ENCODE measurements around the gene LMTK2.
"Not testable (repeated sequence)": the region's sequence is repeated elsewhere in the genome, so short reads cannot be mapped to it uniquely, and the experiment has no call there.

Gene LMTK2

DNA sequence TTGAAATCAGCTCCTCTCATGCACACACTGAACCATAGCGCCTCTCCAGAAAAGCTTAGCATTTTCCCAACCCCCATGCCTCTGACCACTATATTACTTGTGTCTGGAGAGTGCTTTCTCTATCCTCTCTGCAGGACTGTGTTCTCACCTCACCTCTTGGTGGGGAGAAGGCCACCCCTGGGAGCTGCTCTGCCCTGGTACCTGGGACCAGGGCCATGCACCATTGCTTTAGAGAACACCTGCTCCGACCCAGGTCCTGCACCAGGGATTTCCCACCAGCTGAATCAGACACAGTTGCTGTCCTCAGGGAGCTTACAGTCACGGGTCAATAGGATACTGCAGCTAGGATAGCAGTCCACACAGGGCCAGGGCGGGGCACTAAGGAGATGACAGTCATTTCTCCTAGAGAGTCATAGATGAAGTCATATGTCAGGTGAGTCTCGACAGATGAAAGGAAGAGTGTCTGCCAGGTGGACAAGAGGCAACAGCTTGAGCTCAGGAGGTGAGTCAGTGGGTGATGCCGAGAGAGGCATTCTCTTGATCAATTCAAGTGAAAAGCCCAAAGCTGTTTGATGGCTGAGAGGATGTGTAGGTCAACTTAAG lies 619 bp upstream of the LMTK2 start:
- DNase-seq (ENCODE audit: low read depth) = no peak

GRCh38 chr7:98107313-98107721 lies 655 bp downstream of the LMTK2 start:
- DNase-seq (ENCODE audit: low read depth) = peak; percentile 10

- DNase-seq (ENCODE audit: low read depth) = no peak
Observed at GRCh38 chr7:98110249-98111022, 3.8 kb downstream of the LMTK2 start.

DNA sequence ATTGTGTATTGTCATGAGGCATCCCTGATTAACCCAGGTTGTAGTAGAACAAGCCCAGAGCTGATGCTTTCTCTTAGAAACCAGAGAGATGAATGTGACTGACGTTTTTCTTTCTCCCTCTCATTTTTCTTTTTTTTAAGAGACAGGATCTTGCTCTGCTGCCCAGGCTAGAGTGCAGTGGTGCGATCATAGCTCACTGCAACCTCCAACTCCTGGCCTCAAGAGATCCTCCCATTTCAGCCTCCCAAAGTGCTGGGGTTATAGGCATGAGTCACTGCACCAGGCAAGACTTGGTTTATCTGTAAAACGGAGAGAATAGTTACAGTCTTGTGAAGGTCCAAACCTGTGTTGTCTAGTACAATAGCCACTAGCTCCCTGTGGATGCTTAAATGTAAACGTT lies 5.4 kb downstream of the LMTK2 start:
- DNase-seq (ENCODE audit: low read depth) = no peak

DNA sequence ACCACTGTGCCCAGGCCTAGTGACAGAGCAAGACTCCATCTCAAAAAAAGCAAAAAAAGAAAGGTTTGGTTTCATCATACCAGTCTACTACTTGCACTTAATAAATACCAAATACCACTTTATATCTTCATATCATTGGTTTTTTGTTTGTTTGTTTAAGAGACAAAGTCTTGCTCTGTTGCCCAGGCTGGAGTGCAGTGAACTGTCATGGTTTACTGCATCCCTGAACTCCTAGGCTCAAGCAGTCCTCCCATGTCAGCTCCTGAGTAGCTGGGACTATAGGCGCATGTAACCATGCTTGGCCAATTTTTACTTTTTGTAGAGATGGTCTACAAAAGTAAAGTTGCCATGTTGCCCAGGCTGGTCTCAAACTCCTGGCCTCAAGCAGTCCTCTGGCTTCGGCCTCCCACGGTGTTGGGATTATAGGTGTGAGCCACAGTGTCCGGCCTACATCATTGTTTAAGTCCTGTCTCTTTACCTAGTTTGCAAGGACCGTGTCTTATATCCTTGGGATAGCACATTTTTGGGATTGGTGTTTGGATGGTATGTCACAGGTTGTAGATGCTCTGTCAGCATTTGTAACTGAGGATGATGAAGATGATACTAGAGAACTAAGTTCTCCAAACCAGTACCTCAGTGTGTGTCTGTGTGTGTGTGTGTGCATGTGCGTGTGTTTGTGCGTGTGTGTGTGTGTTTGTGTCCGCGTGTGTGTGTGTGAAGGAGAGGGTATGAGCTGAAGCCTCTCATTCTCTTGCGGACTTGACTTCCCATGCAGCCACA lies 9.3 kb downstream of the LMTK2 start:
- no peak for DNase-seq (ENCODE audit: low read depth)

- DNase-seq (ENCODE audit: low read depth) = no peak
Observed at GRCh38 chr7:98116656-98117461, 10.2 kb downstream of the LMTK2 start.

DNA sequence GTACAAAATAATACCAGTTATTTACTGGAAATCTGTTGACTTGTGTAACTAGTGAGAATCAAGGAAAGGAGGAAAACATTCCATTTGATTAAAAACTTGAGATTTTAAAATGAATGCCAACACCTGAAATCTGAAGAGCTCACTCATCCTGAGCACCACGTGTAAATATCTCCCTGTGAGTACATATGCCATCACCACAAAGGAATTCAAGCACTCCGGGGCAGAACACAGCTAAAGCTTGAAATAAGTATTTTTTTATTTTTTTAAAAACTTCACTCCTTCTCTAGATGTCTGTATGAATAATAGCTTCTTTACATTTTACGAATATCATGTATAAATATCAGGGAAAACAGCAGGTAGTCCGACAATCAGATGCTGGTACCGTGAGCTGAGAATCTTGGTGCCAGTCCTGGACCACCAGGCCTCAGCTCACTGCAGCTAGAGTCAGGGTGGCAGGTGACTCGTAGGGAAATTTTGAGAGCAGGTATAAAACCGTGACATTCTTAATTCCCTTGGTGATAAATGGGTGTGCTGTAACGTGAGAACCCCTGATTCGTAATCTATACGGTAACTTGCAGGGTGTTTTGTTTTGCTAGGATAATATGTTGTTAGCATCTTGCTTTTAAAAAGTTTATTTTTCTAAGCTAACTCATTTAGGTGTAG lies 12.7 kb downstream of the LMTK2 start:
- DNase-seq (ENCODE audit: low read depth) = no peak

GRCh38 chr7:98120559-98120958 lies 13.9 kb downstream of the LMTK2 start:
- DNase-seq (ENCODE audit: low read depth) = no peak

DNA sequence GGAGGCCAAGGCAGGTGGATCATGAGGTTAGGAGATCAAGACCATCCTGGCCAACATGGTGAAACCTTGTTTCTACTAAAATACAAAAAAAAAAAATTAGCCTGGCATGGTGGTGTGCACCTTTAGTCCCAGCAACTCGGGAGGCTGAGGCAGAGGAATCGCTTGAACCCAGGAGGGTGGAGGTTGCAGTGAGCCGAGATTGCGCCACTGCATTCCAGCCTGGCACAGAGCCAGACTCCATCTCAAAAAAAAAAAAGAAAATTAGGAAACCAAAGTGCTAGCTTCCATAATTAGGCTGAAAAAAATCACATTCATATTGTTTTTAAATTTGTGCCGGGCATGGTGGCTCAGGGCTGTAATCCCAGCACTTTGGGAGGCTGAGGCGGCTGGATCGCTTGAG lies 14.7 kb downstream of the LMTK2 start:
- not testable (repeated sequence) for DNase-seq (ENCODE audit: low read depth)

- no peak for DNase-seq (ENCODE audit: low read depth)
Observed at GRCh38 chr7:98123365-98123696, 16.7 kb downstream of the LMTK2 start.

DNA sequence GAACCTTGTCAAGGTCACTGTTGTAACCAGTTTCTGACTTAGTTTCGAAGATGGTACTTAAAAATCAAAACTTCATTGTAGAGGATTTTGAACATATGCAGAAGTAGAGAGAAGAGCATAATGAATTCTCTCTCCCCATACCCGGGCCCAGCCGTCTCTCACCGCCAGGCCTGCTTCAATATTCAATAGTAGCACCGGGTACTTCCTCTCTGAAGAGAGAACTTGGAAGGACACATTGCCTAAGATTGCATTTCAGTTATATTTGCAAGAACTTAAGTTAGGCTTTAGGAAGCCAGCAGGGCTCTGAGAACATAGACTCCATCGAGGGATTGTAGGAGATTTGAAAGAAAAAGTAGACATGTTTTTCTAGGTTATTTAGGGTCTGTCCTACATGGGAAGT lies 19.1 kb downstream of the LMTK2 start:
- DNase-seq (ENCODE audit: low read depth) = no peak

DNA sequence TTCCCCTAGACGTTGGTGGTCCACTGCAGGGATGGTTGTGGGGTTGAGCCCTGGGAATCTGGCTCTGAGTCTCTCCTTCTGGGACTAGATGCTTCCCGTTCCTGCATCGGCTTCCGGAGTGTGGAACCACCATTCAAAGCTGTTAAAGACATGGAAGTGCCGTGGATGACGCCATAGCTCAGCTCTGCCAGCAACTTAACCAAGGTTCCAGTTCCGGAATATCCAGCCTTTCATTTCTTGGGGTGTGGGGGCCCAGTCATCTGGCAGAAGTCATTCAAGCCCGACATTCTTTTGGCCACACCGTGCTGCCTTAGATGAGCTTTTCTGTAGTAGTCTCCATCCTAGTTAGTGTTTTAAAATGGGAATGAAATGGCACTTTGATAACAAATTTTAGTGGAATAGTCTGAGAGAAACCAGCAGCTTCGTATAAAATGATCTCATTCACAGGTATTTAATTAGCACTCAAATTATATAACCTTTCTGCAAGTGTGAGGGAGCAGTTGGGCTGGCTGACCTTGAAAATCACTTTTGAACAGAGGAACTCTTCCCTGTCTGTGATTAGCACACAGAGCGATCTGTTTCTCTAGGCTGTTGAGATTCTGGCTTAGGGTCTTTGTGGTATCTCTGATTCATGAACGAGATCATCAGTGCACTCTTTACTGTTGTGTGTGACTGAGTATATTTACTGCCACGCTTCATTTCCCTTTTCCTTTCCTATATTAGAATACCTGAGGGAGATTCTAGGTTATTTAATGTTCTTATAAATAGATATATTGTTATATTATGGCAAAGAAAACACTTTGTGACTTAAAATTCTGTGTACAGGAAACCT lies 19.9 kb downstream of the LMTK2 start:
- no peak for DNase-seq (ENCODE audit: low read depth)

- no peak for DNase-seq (ENCODE audit: low read depth)
Observed at GRCh38 chr7:98128346-98128745, 21.7 kb downstream of the LMTK2 start.

DNA sequence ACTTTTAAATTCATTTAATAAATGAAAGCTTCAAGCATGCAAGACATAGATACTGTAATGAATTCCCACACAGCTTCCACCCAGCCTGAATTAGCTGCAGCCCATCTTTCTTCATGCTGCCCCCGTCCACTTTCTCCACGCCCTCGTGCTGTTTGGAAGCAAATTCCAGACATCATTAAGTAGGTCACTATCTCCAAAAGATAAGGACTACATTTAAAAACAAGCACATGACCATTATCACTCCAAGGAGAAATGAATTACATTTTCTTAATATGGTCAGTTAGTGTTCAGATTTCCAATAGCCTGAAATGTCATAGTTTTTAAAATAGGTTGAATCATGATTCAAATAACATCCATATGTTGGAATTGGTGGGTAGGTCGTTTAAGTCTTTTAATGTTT lies 24.3 kb downstream of the LMTK2 start:
- no peak for DNase-seq (ENCODE audit: low read depth)

DNA sequence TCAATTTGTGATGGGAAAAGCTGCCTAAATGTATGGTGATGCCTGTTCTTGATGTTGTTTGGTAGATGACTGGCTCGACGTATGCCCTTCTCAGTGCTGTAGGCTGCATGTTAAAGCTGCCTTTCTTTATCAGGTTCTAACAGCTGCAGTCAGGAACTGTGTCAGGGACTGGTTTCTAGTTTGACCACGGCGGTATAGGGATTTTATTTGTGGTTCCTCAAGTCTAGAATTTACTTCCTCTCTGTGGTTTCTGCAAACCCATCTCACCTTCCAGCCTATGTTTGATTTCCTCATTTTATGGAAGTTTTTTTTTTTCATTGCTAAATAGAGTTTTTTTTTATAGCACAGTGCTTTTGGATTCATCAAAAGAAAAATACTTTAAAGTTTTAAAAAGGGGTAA lies 26.5 kb downstream of the LMTK2 start:
- DNase-seq (ENCODE audit: low read depth) = no peak

DNA sequence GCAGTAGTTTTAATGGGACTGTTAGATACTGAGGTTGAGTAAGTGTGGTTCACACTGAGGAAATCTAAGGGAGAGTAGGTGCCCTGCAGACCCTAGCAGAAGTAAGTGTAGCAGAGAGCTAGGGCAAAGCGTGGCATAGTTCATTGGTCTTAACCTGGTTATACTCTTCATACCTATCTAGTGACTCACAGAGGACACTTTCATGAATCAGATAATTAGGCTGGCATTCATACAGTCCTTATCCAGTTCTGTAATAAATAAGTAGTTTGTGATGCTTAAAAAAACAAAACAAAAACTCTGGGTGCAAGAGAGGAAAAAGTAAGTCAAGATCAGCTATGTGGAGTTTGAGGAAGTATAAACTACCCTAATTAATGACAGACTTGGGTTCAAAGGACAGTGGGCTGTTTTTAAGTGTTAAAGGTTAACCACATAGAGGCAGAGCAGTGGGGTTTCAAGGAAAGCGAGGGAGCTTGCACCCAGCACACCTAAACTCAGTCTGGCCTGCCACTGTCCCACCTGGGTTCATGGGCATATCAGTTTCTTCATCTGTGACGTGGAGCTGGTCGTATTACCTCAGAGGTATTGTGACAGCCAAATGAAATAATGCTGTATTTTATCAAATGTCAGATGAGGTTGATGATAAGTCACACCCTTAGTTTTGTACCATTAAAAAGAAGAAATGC lies 27.1 kb downstream of the LMTK2 start:
- DNase-seq (ENCODE audit: low read depth) = no peak

GRCh38 chr7:98134420-98135228 lies 28.0 kb downstream of the LMTK2 start:
- no peak for DNase-seq (ENCODE audit: low read depth)

DNA sequence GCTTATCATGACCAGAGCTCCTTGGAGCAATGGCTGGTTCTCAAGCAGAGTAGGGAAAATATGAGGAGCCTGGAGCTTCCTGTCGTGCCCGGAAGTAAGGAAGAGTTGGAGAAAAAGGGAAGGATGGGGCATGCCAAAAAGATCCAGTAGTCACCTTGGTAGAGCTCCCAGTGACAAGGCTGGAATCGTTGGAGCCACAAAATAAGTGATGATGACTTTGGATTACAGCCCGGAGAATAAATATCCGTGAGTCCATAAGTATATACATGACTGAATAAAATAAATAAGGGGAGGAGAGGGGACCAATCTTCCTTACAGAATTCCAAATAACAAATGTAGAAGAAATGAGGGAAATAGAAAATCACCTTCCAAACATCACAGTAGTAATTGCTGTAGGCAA lies 29.3 kb downstream of the LMTK2 start:
- DNase-seq (ENCODE audit: low read depth) = no peak

GRCh38 chr7:98136423-98136822 lies 29.8 kb downstream of the LMTK2 start:
- DNase-seq (ENCODE audit: low read depth) = no peak
